Lung microvascular endothelial cell (primary cell): Measurements from ENCODE around the gene NLRX1. TPM values are rescaled to one million over a fixed set of nuclear protein-coding genes. Genes with fewer than 3 reads are reported as not detected.
A peak's percentile ranks its signal among the peaks of the same experiment; 100 is the strongest.
"Not testable (repeated sequence)": the region's sequence is repeated elsewhere in the genome, so short reads cannot be mapped to it uniquely, and the experiment has no call there.

Experiments
- DNase-seq, 2 donors: peaks; one replicate each; pipeline versions ENCODE4 v3.0.0 to v3.0.0-alpha.2; 2010; ENCODE audit warnings: low read depth in 2 of 2
- total RNA-seq: library from RNA; depleted of rRNA; stranded (reverse); fragments of >200 nt; gene quantifications from 2 replicates; pipeline ENCODE4 v1.2.1, GENCODE V29; 2014

NLRX1 gene
- total RNA-seq, 1 donor from 2014 or later = 11.1 TPM

GRCh38 chr11:119206511-119207414 lies 38.2 kb downstream of the NLRX1 start:
- DNase-seq = peak; percentile 18 to 38

- DNase-seq = no peak
Observed at GRCh38 chr11:119207415-119207960, 39.0 kb downstream of the NLRX1 start.

- DNase-seq = no peak
Observed at GRCh38 chr11:119209186-119209585, 40.7 kb downstream of the NLRX1 start.

GRCh38 chr11:119210050-119210449 lies 41.5 kb downstream of the NLRX1 start:
- no peak for DNase-seq

GRCh38 chr11:119218141-119218878 lies 49.8 kb downstream of the NLRX1 start:
- peak in 1 of 2 donors; percentile 90 for DNase-seq

GRCh38 chr11:119222308-119222707 lies 53.8 kb downstream of the NLRX1 start:
- DNase-seq = peak; percentile 45 to 58

- no peak for DNase-seq
Observed at GRCh38 chr11:119222891-119223290, 54.4 kb downstream of the NLRX1 start.

- DNase-seq = peak in 1 of 2 donors; percentile 9
Observed at GRCh38 chr11:119223856-119224255, 55.3 kb downstream of the NLRX1 start.

GRCh38 chr11:119228535-119229287 lies 60.2 kb downstream of the NLRX1 start:
- not testable (repeated sequence) for DNase-seq

GRCh38 chr11:119229288-119229672 lies 60.8 kb downstream of the NLRX1 start:
- DNase-seq = no peak

GRCh38 chr11:119229741-119230140 lies 61.2 kb downstream of the NLRX1 start:
- DNase-seq = no peak

Other genes with a start within 250 kb of the NLRX1 start
- gene BCL9L, start 242.8 kb upstream of the NLRX1 start, total RNA-seq = 4.6 and 5.9 TPM in 2 replicates
- not detected in 2 replicates for gene UPK2, start 212.4 kb upstream of the NLRX1 start, total RNA-seq
- not detected in 2 replicates for gene FOXR1, start 197.0 kb upstream of the NLRX1 start, total RNA-seq
- gene CENATAC, start 170.6 kb upstream of the NLRX1 start, total RNA-seq = 4.4 and 8.5 TPM in 2 replicates
- 413 and 578 TPM in 2 replicates for gene RPS25, start 150.4 kb upstream of the NLRX1 start, total RNA-seq
- gene TRAPPC4, start 150.0 kb upstream of the NLRX1 start, total RNA-seq = 73.2 and 89.8 TPM in 2 replicates
- gene SLC37A4, start 137.8 kb upstream of the NLRX1 start, total RNA-seq = 9.9 and 10.2 TPM in 2 replicates
- gene HYOU1, start 111.5 kb upstream of the NLRX1 start, total RNA-seq = 118 and 150 TPM in 2 replicates
- 17.0 and 23.4 TPM in 2 replicates for gene VPS11, start 100.9 kb upstream of the NLRX1 start, total RNA-seq
- 3.0 and 4.6 TPM in 2 replicates for gene HMBS, start 83.8 kb upstream of the NLRX1 start, total RNA-seq
- gene DPAGT1, start 66.9 kb upstream of the NLRX1 start, total RNA-seq = 10.7 and 16.3 TPM in 2 replicates
- gene C2CD2L, start 61.4 kb upstream of the NLRX1 start, total RNA-seq = 1.7 and 2.8 TPM in 2 replicates
- gene HINFP, start 47.1 kb upstream of the NLRX1 start, total RNA-seq = 9.4 and 11.7 TPM in 2 replicates
- gene ABCG4, start 19.7 kb upstream of the NLRX1 start, total RNA-seq = 0.22 TPM in 1 of 2 replicates, not detected in the other
- not detected in 2 replicates for gene NHERF4, start 16.8 kb downstream of the NLRX1 start, total RNA-seq
- 6.2 and 7.8 TPM in 2 replicates for gene CBL, start 37.6 kb downstream of the NLRX1 start, total RNA-seq
- gene MCAM, start 148.4 kb downstream of the NLRX1 start, total RNA-seq = 48.4 and 268 TPM in 2 replicates
- 2.6 and 2.8 TPM in 2 replicates for gene RNF26, start 165.8 kb downstream of the NLRX1 start, total RNA-seq
- gene C1QTNF5, start 172.2 kb downstream of the NLRX1 start, total RNA-seq = 65.6 and 93.1 TPM in 2 replicates
- under 0.01 TPM in 1 of 2 replicates, not detected in the other for gene MFRP, start 178.0 kb downstream of the NLRX1 start, total RNA-seq
- gene USP2, start 213.0 kb downstream of the NLRX1 start, total RNA-seq = 0.20 and 0.22 TPM in 2 replicates